ENCODE data around the gene PPP2R3B. TPM values are rescaled to one million over a fixed set of nuclear protein-coding genes. Genes with fewer than 3 reads are reported as not detected.

Gene PPP2R3B
- total RNA-seq, 6 experiments from 2014 or later, result 11.7 to 20.5 (median 13.9) TPM

DNA sequence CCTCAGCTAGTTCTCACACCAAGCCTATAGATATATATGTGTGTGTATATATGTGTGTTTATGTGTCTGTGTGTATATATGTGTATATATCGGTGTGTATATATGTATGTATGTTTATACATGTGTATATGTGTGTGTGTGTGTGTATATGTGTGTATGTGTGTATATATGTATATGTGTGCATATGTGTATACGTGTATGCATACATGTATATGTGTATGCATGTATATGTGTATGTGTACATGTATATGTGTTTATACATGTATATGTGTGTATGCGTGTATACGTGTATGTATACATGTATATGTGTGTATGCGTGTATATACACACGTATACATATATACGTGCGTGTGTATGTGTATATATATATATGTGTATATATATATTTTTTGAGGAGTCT is 86.4 kb downstream of the PPP2R3B start:
- no peak for DNase-seq
- no peak overlapping the region for H3K27ac Mint-ChIP-seq
- no peak overlapping the region for H3K4me3 Mint-ChIP-seq
- peaks cover 2% of the 10 kb centered on the region; the same call in 1 of the 2 replicates for H3K27me3 Mint-ChIP-seq (ENCODE audit: insufficient read depth)
- no peaks in the 10 kb centered on the region for H3K4me1 Mint-ChIP-seq (ENCODE audit: low read depth)
- TF ChIP-seq, protein P1, sequence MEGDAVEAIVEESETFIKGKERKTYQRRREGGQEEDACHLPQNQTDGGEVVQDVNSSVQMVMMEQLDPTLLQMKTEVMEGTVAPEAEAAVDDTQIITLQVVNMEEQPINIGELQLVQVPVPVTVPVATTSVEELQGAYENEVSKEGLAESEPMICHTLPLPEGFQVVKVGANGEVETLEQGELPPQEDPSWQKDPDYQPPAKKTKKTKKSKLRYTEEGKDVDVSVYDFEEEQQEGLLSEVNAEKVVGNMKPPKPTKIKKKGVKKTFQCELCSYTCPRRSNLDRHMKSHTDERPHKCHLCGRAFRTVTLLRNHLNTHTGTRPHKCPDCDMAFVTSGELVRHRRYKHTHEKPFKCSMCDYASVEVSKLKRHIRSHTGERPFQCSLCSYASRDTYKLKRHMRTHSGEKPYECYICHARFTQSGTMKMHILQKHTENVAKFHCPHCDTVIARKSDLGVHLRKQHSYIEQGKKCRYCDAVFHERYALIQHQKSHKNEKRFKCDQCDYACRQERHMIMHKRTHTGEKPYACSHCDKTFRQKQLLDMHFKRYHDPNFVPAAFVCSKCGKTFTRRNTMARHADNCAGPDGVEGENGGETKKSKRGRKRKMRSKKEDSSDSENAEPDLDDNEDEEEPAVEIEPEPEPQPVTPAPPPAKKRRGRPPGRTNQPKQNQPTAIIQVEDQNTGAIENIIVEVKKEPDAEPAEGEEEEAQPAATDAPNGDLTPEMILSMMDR (IDR thresholded peaks at IDR 0.05), result no peak
- peaks cover 43% of the 10 kb centered on the region for H3K36me3 Mint-ChIP-seq (ENCODE audit: low read depth)
- H3K9me3 Mint-ChIP-seq, result no peaks in the 10 kb centered on the region; the same call in none of the 2 replicates

DNA sequence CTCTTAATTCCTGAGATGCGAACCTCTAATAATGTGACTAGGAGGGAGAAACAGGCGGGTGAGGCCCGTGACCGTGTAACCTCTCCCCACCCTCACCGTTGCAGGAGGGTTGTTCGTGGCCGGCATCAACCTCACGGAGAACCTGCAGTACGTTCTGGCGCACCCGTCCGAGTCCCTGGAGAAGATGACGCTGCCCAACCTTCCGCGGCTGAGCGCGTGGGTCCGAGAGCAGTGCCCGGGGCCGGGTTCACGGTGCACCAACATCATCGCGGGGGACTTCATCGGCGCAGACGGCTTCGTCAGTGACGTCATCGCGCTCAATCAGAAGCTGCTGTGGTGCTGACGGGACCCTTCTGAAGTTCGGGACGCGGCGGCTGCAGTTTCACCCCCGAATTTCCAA is 87.7 kb downstream of the PPP2R3B start:
- DNase-seq, result no peak
- Mint-ChIP-seq H3K4me3 (no peak overlapping the region), H3K27me3 (ENCODE audit: insufficient read depth) (no peaks in the 10 kb centered on the region; the same call in 1 of the 2 replicates), H3K36me3 (ENCODE audit: low read depth) (peaks cover 43% of the 10 kb centered on the region), H3K4me1 (ENCODE audit: low read depth) (no peaks in the 10 kb centered on the region), H3K27ac (no peak overlapping the region), H3K9me3 (no peaks in the 10 kb centered on the region; the same call in none of the 2 replicates)
- TF ChIP-seq, protein P1 (IDR thresholded peaks at IDR 0.05), result no peak

DNA sequence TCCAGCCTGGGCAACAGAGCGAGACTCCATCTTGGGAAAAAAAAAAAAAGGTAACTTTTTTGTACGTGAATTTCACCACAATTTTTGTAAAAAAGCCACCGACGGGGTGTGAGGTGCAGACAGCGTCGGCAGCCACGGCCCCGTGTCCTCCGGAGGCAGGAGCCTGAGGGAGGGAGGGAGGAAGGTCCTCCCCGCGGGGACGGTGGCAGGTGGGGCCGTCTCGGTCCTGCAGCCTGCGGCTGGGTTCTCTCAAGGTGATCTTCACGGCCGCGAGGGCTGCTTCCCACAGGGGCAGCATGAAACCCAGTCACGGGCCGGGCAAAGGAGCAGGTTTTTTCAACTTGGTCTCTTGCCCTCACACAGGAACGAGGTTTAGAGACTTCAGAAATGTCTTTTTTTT is 91.6 kb downstream of the PPP2R3B start:
- peaks cover 41% of the 10 kb centered on the region for H3K36me3 Mint-ChIP-seq (ENCODE audit: low read depth)
- H3K27me3 Mint-ChIP-seq (ENCODE audit: insufficient read depth), result peaks cover 7% of the 10 kb centered on the region
- H3K4me1 Mint-ChIP-seq (ENCODE audit: low read depth), result no peaks in the 10 kb centered on the region
- H3K9me3 Mint-ChIP-seq, result no peaks in the 10 kb centered on the region; the same call in 1 of the 2 replicates
- TF ChIP-seq, protein P1 (IDR thresholded peaks at IDR 0.05), result no peak
- DNase-seq, result no peak
- H3K27ac Mint-ChIP-seq, result no peak overlapping the region
- H3K4me3 Mint-ChIP-seq, result no peak overlapping the region

DNA sequence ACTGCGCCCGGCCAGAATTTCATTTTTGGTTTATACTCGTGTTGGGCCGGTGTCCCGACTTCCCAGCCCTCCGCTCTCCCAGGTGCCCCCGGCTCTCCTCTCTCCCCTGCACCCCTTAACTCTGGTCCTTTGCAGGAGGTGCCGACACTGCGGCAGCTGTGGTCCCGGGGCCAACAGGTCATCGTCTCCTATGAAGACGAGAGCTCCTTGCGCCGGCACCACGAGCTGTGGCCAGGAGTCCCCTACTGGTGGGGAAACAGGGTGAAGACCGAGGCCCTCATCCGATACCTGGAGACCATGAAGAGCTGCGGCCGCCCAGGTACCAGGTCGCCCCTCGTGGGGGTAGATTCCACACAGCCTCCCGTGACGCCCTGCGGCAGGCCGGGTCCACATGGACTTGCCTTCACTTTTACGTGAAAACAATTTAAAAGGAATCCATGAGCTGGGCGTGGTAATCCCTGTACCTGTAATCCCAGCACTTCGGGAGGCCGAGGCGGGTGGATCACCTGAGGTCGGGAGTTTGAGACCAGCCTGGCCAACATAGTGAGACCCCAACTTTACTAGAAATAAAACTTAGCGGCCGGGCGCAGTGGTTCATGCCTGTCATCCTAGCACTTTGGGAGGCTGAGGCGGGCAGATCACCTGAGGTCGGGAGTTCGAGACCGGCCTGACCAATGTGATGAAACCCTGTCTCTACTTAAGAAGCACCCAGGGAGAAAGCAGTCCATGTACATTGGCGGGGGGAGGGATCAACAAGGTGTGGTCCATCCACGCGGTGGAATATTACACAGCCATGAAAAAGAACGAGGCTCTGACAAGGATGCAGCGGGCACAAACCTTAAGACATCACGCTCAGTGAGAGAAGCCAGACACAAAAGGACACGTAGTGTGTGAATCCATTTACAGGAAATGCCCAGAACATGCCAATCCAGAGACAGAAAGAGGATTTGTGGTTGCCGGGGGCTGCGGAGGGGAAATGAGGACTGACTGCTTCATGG is 93.5 kb downstream of the PPP2R3B start:
- peaks cover 9% of the 10 kb centered on the region for H3K27me3 Mint-ChIP-seq (ENCODE audit: insufficient read depth)
- H3K4me1 Mint-ChIP-seq (ENCODE audit: low read depth), result no peaks in the 10 kb centered on the region
- no peak overlapping the region for H3K27ac Mint-ChIP-seq
- peaks cover 35% of the 10 kb centered on the region for H3K36me3 Mint-ChIP-seq (ENCODE audit: low read depth)
- DNase-seq, result no peak
- H3K9me3 Mint-ChIP-seq, result no peaks in the 10 kb centered on the region; the same call in 1 of the 2 replicates
- TF ChIP-seq, protein P1 (IDR thresholded peaks at IDR 0.05), result no peak
- no peak overlapping the region for H3K4me3 Mint-ChIP-seq

DNA sequence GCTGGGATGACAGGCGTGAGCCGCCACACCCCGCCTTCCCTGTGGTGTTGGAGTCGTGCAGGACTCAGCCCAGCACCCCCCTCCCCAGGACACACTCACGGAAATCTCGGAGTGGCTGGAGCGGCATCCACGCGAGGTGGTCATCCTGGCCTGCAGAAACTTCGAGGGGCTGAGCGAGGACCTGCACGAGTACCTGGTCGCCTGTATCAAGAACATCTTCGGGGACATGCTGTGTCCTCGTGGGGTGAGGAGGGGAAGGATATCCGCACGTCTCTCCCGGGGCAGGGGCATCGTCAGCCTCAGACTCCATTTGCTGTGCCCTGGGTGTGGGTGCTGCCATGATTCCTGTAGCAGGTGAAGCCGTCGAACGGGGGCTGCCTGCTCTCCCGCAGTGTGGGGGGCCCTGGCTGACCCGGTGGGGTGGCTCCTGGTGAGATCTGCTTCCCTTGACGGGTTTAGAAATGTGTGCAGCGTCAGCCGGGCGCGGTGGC is 95.3 kb downstream of the PPP2R3B start:
- H3K4me1 Mint-ChIP-seq (ENCODE audit: low read depth), result no peaks in the 10 kb centered on the region
- no peak overlapping the region for H3K27ac Mint-ChIP-seq
- H3K36me3 Mint-ChIP-seq (ENCODE audit: low read depth), result peaks cover 35% of the 10 kb centered on the region
- no peak overlapping the region for H3K4me3 Mint-ChIP-seq
- no peaks in the 10 kb centered on the region; the same call in 1 of the 2 replicates for H3K9me3 Mint-ChIP-seq
- TF ChIP-seq, protein P1 (IDR thresholded peaks at IDR 0.05), result no peak
- peaks cover 9% of the 10 kb centered on the region for H3K27me3 Mint-ChIP-seq (ENCODE audit: insufficient read depth)
- DNase-seq, result no peak
